WERI-Rb-1 (cell line): ENCODE data around the gene OMP.

Experiments
- DNase-seq: peaks from one replicate; pipeline ENCODE4 v3.0.0-alpha.2; 2020
- H3K27ac ChIP-seq: fragments of 250-450 bp; sonication (Bioruptor Pico); 2 replicates; pipeline ENCODE4 v1.5.1; 2020; ENCODE audit warnings: mild to moderate bottlenecking, moderate library complexity
- H3K27me3 ChIP-seq: fragments of 250-450 bp; sonication (Bioruptor Pico); 2 replicates; pipeline ENCODE4 v1.5.1; 2021; ENCODE audit warnings: mild to moderate bottlenecking, low read depth, moderate library complexity; ENCODE audit not compliant: insufficient read depth, severe bottlenecking
- H3K36me3 ChIP-seq: fragments of 250-450 bp; sonication (Bioruptor Pico); 2 replicates; pipeline ENCODE4 v1.5.1; 2020; ENCODE audit warnings: mild to moderate bottlenecking, moderate library complexity
- H3K4me3 ChIP-seq: 2 replicates; pipeline ENCODE4 v1.5.1; 2011; ENCODE audit warnings: low read depth, mild to moderate bottlenecking, control low read depth, low read length
- H3K9me3 ChIP-seq: fragments of 250-450 bp; sonication (Bioruptor Pico); 2 replicates; pipeline ENCODE4 v1.5.1; 2021; ENCODE audit warnings: mild to moderate bottlenecking, moderate library complexity; ENCODE audit not compliant: severe bottlenecking
- CTCF ChIP-seq: IDR thresholded peaks from 2 replicates; pipeline ENCODE4 v1.5.1; 2011; ENCODE audit warnings: low read depth, mild to moderate bottlenecking, control low read depth, inconsistent platforms, low read length

The OMP gene

GRCh38 chr11:77102246-77103210 is at the start of gene OMP:
Gene OMP (plus strand): TSS chr11:77102840. CDS start chr11:77102840, 0 bp downstream.
- H3K27ac ChIP-seq: no peak within 1 kb of the TSS
- no peak for DNase-seq
- no peak for TF ChIP-seq CTCF
- no peak within 1 kb of the TSS for H3K4me3 ChIP-seq
- no peaks in the 10 kb centered on the region for H3K9me3 ChIP-seq
- no peaks in the 10 kb centered on the region for H3K27me3 ChIP-seq
- no peaks in the 10 kb centered on the region for H3K36me3 ChIP-seq

- Histone ChIP-seq H3K4me3 (no peak overlapping the region), H3K9me3 (peaks cover 2% of the 10 kb centered on the region), H3K27me3 (no peaks in the 10 kb centered on the region), H3K27ac (no peak overlapping the region), H3K36me3 (no peaks in the 10 kb centered on the region)
- no peak for DNase-seq
- TF ChIP-seq CTCF: no peak
Measured at GRCh38 chr11:77053217-77054015, 49.2 kb upstream of the OMP start.

GRCh38 chr11:77054084-77054483 is 48.6 kb upstream of the OMP start:
- no peak overlapping the region for H3K27ac ChIP-seq
- H3K9me3 ChIP-seq: peaks cover 2% of the 10 kb centered on the region
- no peaks in the 10 kb centered on the region for H3K36me3 ChIP-seq
- TF ChIP-seq CTCF: no peak
- DNase-seq: no peak
- no peaks in the 10 kb centered on the region for H3K27me3 ChIP-seq
- no peak overlapping the region for H3K4me3 ChIP-seq

GRCh38 chr11:77055101-77055561 is 47.5 kb upstream of the OMP start:
- Histone ChIP-seq H3K36me3 (no peaks in the 10 kb centered on the region), H3K27me3 (no peaks in the 10 kb centered on the region), H3K9me3 (peaks cover 2% of the 10 kb centered on the region), H3K27ac (no peak overlapping the region), H3K4me3 (no peak overlapping the region)
- TF ChIP-seq CTCF: no peak
- DNase-seq: no peak

- no peak overlapping the region for H3K27ac ChIP-seq
- no peak overlapping the region for H3K4me3 ChIP-seq
- H3K27me3 ChIP-seq: no peaks in the 10 kb centered on the region
- H3K9me3 ChIP-seq: peaks cover 2% of the 10 kb centered on the region
- TF ChIP-seq CTCF: no peak
- no peak for DNase-seq
- no peaks in the 10 kb centered on the region for H3K36me3 ChIP-seq
Measured at GRCh38 chr11:77055913-77056312, 46.7 kb upstream of the OMP start.
